MM.1S (cell line): ENCODE results near the gene TANGO2.

Experiments used
- DNase-seq: peaks from one replicate; pipeline ENCODE4 v3.0.0-alpha.2; 2015
- H2AFZ ChIP-seq: fragments of 300-600 bp; sonication (generic); 2 replicates; pipeline ENCODE4 v1.6.0; 2016; ENCODE audit warnings: antibody characterized with exemption, low read length
- H3F3A ChIP-seq: fragments of 300-600 bp; sonication (generic); 2 replicates; pipeline ENCODE4 v1.6.1; 2016; ENCODE audit warnings: mild to moderate bottlenecking, antibody characterized with exemption, low read length, moderate library complexity, mixed read lengths; ENCODE audit not compliant: insufficient read depth
- H3K27ac ChIP-seq: fragments of 300-600 bp; sonication (generic); 2 replicates; pipeline ENCODE4 v1.5.1; 2016; ENCODE audit warnings: mild to moderate bottlenecking, low read length
- H3K27me3 ChIP-seq: fragments of 300-600 bp; sonication (generic); replicated peaks from 2 replicates; pipeline ENCODE4 v1.6.0; 2016; ENCODE audit warnings: low read length; ENCODE audit not compliant: insufficient read depth
- H3K36me3 ChIP-seq: fragments of 300-600 bp; sonication (generic); replicated peaks from 2 replicates; pipeline ENCODE4 v1.6.1; 2016; ENCODE audit warnings: mild to moderate bottlenecking, low read length, mixed read lengths; ENCODE audit not compliant: insufficient read depth
- H3K4me1 ChIP-seq: fragments of 300-600 bp; sonication (generic); 2 replicates; pipeline ENCODE4 v1.6.1; 2016; ENCODE audit warnings: low read length, mixed read lengths
- H3K4me2 ChIP-seq: fragments of 300-600 bp; sonication (generic); 2 replicates; pipeline ENCODE4 v1.6.0; 2016; ENCODE audit warnings: low read depth, low read length
- H3K4me3 ChIP-seq: fragments of 300-600 bp; sonication (generic); 2 replicates; pipeline ENCODE4 v1.5.1; 2016; ENCODE audit warnings: low read length, mixed read lengths
- H3K79me2 ChIP-seq: fragments of 300-600 bp; sonication (generic); 2 replicates; pipeline ENCODE4 v1.6.1; 2016; ENCODE audit warnings: mixed run types, low read length, mixed read lengths
- H3K9ac ChIP-seq: fragments of 300-600 bp; sonication (generic); 2 replicates; pipeline ENCODE4 v1.6.1; 2016; ENCODE audit warnings: low read length, mixed read lengths
- H3K9me2 ChIP-seq: fragments of 300-600 bp; sonication (generic); replicated peaks from 2 replicates; pipeline ENCODE4 v1.6.1; 2016; ENCODE audit warnings: mild to moderate bottlenecking, low read length, mixed read lengths; ENCODE audit not compliant: insufficient read depth
- H3K9me3 ChIP-seq: fragments of 300-600 bp; sonication (generic); replicated peaks from 2 replicates; pipeline ENCODE4 v1.6.1; 2016; ENCODE audit warnings: mild to moderate bottlenecking, low read length, mixed read lengths; ENCODE audit not compliant: insufficient read depth
- H4K20me1 ChIP-seq: fragments of 300-600 bp; sonication (generic); 2 replicates; pipeline ENCODE4 v1.6.1; 2016; ENCODE audit warnings: mild to moderate bottlenecking, low read length, moderate library complexity, mixed read lengths; ENCODE audit not compliant: insufficient read depth
- EZH2 ChIP-seq: fragments of 300-600 bp; sonication (generic); optimal IDR thresholded peaks from 2 replicates; pipeline ENCODE3; 2017; ENCODE audit warnings: low read depth, mild to moderate bottlenecking, antibody characterized with exemption, low read length, mixed read lengths
- EZH2phosphoT487 ChIP-seq: fragments of 300-600 bp; sonication (generic); IDR thresholded peaks from 2 replicates; pipeline ENCODE4 v1.6.1; 2018; ENCODE audit warnings: antibody characterized with exemption, low read length
- TF ChIP-seq, protein P1 (sequence below): fragments of 300-600 bp; sonication (generic); IDR thresholded peaks from 2 replicates; pipeline ENCODE4 v1.5.1; 2016; ENCODE audit warnings: antibody characterized with exemption, low read length, mixed read lengths

TANGO2 gene

DNA sequence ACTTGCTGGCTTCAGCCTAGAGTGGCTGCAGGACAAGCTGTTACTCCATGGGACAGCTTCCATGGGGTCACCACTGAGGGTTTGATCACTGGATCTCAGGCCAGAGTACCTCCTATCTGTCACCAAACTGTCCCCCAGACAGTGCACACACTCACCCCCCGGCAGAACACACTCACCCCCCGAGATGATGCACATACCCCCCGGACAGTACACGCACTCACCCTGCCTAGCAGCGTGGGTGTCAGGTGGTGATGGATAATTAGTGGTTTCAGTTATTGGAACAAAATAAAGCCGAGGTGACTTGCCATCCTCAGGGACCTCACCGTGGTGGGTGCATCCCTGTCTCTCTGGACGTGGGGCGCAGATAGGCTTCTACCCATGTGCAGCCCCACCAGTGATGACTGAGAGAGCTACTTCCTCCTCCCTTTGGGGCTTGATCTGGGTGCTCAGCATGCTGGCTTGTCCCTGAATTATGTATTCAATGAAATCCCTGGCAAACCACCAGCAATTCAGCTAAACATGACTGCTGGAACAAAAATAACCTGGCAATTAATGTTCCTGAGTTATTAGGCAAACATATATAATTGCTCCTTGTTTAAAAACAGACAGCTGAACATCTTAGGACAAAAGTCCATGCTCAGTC, 18.9 kb downstream of the TANGO2 start:
- Histone ChIP-seq H3K9me3 (no peaks in the 10 kb centered on the region), H3K4me1 (peaks cover 8% of the 10 kb centered on the region), H3K27ac (no peak overlapping the region), H3K9me2 (no peaks in the 10 kb centered on the region), H3K9ac (no peak overlapping the region), H3K4me2 (no peak overlapping the region), H3K79me2 (no peaks in the 10 kb centered on the region), H3K4me3 (no peak overlapping the region), H2AFZ (no peak overlapping the region), H3K36me3 (no peaks in the 10 kb centered on the region), H3K27me3 (no peaks in the 10 kb centered on the region), H3F3A (no peaks in the 10 kb centered on the region), H4K20me1 (no peaks in the 10 kb centered on the region)
- no peak for DNase-seq
- TF ChIP-seq, protein P1, sequence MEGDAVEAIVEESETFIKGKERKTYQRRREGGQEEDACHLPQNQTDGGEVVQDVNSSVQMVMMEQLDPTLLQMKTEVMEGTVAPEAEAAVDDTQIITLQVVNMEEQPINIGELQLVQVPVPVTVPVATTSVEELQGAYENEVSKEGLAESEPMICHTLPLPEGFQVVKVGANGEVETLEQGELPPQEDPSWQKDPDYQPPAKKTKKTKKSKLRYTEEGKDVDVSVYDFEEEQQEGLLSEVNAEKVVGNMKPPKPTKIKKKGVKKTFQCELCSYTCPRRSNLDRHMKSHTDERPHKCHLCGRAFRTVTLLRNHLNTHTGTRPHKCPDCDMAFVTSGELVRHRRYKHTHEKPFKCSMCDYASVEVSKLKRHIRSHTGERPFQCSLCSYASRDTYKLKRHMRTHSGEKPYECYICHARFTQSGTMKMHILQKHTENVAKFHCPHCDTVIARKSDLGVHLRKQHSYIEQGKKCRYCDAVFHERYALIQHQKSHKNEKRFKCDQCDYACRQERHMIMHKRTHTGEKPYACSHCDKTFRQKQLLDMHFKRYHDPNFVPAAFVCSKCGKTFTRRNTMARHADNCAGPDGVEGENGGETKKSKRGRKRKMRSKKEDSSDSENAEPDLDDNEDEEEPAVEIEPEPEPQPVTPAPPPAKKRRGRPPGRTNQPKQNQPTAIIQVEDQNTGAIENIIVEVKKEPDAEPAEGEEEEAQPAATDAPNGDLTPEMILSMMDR, result no peak
- TF ChIP-seq EZH2 (no peak), EZH2phosphoT487 (no peak)

DNA sequence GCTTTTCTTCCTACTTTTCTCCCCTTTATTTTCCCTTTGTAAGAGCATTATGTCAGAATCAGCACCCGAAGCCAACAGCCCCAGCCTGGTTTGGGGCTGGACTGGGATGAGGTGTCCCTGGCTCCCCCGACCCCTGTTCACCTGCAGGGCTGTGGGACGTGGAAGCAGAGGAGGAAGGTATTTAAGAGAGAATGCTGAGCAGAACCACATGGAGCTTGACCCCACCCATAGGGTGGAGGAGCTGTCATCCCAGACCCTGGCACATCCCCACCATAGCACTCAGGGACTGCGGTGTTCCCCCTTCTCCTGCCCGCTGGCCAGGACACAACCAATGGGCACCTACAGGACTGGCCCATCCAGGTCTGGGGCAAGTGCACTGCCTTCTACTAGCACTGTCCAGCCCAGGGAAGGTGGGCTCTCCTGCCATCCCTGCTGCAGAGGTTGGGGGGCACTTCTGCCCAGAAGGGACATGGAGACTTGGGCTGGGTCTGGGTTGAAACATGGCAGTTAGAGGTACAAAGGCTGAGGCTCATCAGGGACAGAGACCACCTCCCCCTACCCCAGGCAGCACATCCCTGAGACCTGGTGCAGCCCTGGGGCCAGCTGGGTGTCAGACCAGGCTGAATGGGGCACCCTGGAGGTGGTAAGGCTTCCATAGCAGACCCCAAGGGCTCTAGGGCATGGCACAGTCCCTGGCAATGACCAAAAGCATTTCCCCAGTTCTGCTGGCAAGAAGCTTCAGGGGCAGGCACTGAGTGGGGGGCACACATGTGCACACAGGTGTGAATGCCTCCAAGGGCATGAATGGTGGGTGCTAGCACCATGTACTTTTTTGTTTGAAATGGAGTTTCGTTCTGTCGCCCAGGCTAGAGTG, 19.7 kb downstream of the TANGO2 start:
- H3K27me3 ChIP-seq, result no peaks in the 10 kb centered on the region
- TF ChIP-seq, protein P1, result no peak
- TF ChIP-seq EZH2phosphoT487, result no peak
- no peak for TF ChIP-seq EZH2
- H4K20me1 ChIP-seq, result no peaks in the 10 kb centered on the region
- no peaks in the 10 kb centered on the region for H3K36me3 ChIP-seq
- H3F3A ChIP-seq, result no peaks in the 10 kb centered on the region
- H3K79me2 ChIP-seq, result no peaks in the 10 kb centered on the region
- H3K4me2 ChIP-seq, result no peak overlapping the region
- no peak overlapping the region for H3K27ac ChIP-seq
- no peak overlapping the region for H2AFZ ChIP-seq
- no peaks in the 10 kb centered on the region for H3K9me3 ChIP-seq
- H3K9me2 ChIP-seq, result no peaks in the 10 kb centered on the region
- no peak overlapping the region for H3K9ac ChIP-seq
- no peak for DNase-seq
- no peak overlapping the region for H3K4me3 ChIP-seq
- H3K4me1 ChIP-seq, result peaks cover 6% of the 10 kb centered on the region

DNA sequence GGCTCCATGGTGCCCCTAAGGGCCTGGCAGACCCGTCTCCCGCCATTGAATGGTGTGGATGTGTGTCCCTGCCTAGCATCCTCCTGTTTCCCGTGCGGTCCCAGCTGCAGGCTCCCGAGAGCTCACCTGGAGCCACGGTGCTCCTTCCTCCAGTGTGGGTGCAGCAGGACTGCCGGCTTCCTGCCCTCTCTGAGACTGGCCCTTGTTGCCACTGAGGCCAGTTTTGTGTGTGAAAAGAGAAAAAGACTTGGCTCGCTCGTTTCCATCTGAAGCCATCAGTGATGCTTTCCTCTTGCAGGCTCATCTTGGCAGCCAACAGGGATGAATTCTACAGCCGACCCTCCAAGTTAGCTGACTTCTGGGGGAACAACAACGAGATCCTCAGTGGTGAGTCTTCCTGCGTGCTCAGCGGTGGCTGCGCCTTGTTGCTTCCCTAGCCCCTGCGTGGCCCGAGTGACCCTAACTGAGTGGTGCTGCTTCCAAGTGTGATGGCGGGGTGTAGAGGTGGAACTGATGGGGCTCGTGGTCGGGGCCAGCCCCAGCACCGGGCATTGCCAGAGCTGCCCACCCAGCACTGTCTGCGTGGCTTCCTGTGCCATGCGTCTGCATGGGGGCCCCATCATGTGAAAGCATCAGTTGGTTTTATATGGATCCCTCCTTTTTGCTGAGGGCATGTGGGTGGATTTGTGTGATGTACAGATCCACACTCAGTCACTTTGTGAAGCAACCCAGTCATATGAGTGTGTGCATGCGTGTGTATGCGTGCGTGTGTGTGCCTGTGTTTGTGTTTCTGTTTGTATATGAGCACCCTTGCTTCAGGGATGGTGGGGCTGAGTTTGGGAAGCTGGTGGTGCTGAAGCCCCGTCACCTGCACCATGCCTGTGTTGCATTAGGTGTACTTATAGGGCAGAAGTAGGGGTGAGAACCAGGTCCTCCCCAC, 22.4 kb downstream of the TANGO2 start:
- TF ChIP-seq EZH2phosphoT487 (no peak), EZH2 (no peak)
- TF ChIP-seq, protein P1, result no peak
- Histone ChIP-seq H2AFZ (no peak overlapping the region), H4K20me1 (no peaks in the 10 kb centered on the region), H3K27me3 (no peaks in the 10 kb centered on the region), H3K36me3 (no peaks in the 10 kb centered on the region), H3K4me1 (no peaks in the 10 kb centered on the region), H3F3A (no peaks in the 10 kb centered on the region), H3K79me2 (no peaks in the 10 kb centered on the region), H3K4me3 (no peak overlapping the region), H3K4me2 (no peak overlapping the region), H3K9me2 (no peaks in the 10 kb centered on the region), H3K27ac (no peak overlapping the region), H3K9me3 (no peaks in the 10 kb centered on the region), H3K9ac (no peak overlapping the region)
- no peak for DNase-seq
